ENCODE results near the gene FGF13. TPM values are rescaled to one million over a fixed set of nuclear protein-coding genes. Genes with fewer than 3 reads are reported as not detected.

FGF13 gene
- polyA plus RNA-seq, 1 donor (not counting 4 experiments of a cell fraction or from before 2014, with no cell fraction given): not detected

DNA sequence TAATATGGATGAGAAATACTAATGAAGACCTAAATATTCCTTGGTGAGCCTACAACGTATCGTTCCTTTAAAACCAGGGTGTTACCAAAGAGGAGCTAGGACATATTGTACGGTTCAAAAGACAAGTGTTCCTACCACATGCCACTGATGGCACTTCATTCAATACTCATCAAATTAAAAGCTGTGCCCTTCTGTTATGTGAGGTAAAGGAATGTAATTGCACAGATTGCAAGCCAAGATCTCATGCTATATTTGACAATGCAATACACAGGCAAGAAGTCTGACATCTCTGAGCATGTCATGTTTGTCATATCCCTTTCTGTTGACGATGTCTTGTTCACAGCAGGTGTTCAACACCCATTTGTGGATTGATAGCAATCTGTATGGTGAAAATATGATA lies 6.9 kb downstream of the FGF13 start:
- no peaks in the 10 kb centered on the region for H3K9me1 ChIP-seq (ENCODE audit: control insufficient read depth, extremely low read depth, insufficient read depth, low read length)
- FAIRE-seq: no peak
- H3K9me3 ChIP-seq (ENCODE audit: control insufficient read depth, low read depth, low read length): no peaks in the 10 kb centered on the region
- TF ChIP-seq, protein P1, sequence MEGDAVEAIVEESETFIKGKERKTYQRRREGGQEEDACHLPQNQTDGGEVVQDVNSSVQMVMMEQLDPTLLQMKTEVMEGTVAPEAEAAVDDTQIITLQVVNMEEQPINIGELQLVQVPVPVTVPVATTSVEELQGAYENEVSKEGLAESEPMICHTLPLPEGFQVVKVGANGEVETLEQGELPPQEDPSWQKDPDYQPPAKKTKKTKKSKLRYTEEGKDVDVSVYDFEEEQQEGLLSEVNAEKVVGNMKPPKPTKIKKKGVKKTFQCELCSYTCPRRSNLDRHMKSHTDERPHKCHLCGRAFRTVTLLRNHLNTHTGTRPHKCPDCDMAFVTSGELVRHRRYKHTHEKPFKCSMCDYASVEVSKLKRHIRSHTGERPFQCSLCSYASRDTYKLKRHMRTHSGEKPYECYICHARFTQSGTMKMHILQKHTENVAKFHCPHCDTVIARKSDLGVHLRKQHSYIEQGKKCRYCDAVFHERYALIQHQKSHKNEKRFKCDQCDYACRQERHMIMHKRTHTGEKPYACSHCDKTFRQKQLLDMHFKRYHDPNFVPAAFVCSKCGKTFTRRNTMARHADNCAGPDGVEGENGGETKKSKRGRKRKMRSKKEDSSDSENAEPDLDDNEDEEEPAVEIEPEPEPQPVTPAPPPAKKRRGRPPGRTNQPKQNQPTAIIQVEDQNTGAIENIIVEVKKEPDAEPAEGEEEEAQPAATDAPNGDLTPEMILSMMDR (optimal IDR thresholded peaks at IDR 0.05 in 1 of 3, IDR thresholded peaks at IDR 0.05 in 1 of 3, conservative IDR thresholded peaks at IDR 0.05 in 1 of 3; ENCODE audit: extremely low read depth in 1 of 3, insufficient read depth in 2 of 3, low read length in 3 of 3): no peak
- TF ChIP-seq EZH2 (IDR thresholded peaks at IDR 0.05; ENCODE audit: low read length): no peak
- dilution Hi-C loops (cut with MboI; ENCODE audit: extremely low pct_ligation_motif_present, low sequenced_read_pairs): no loop called here
- no peak overlapping the region for H2AFZ ChIP-seq (ENCODE audit: control insufficient read depth, low read length)
- H3K4me2 ChIP-seq (ENCODE audit: control insufficient read depth, extremely low read depth, insufficient read depth, low read depth, low read length): no peak overlapping the region
- H3K4me1 ChIP-seq (ENCODE audit: control insufficient read depth, extremely low read depth, insufficient read depth, low read length): no peaks in the 10 kb centered on the region
- no peak for DNase-seq (ENCODE audit: low read depth, low spot score)
- H4K20me1 ChIP-seq (ENCODE audit: control insufficient read depth, extremely low read depth, insufficient read depth, low read length): no peaks in the 10 kb centered on the region
- H3K27me3 ChIP-seq (ENCODE audit: control insufficient read depth, extremely low read depth, insufficient read depth, low read length): no peaks in the 10 kb centered on the region
- no peak overlapping the region for H3K9ac ChIP-seq (ENCODE audit: control insufficient read depth, extremely low read depth, insufficient read depth, low read length)
- no peak overlapping the region for H3K4me3 ChIP-seq (ENCODE audit: control insufficient read depth in 2 of 3, extremely low read depth in 1 of 3, insufficient read depth in 2 of 3, low read depth in 1 of 3, low read length in 3 of 3)
- no peaks in the 10 kb centered on the region for H3K79me2 ChIP-seq (ENCODE audit: control insufficient read depth, insufficient read depth, low read length)
- no peaks in the 10 kb centered on the region for H3K36me3 ChIP-seq (ENCODE audit: control insufficient read depth in 2 of 2, extremely low read depth in 1 of 2, insufficient read depth in 2 of 2, low read length in 2 of 2)
- no peak overlapping the region for H3K27ac ChIP-seq (ENCODE audit: control insufficient read depth, insufficient read depth, low read length)

DNA sequence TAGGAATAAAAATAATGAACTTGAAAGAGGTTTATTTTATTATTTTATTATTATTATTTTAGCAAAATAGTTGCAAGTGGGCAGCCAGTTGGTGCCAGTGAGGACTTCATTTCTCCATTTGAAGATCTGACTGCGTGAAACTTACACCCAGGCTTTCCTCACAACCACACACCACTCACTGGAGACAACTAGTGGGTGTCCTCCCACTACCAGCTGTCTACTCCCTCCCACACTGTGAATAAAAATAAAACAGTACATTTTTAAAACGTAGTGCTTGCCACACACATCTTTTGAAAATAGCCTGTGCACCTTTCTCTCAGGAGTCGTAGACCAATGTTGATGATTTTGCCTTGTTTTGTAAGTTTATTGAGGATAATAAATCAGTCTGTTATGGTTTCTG lies 7.4 kb downstream of the FGF13 start:
- Histone ChIP-seq H3K36me3 (ENCODE audit: control insufficient read depth in 2 of 2, extremely low read depth in 1 of 2, insufficient read depth in 2 of 2, low read length in 2 of 2) (no peaks in the 10 kb centered on the region), H3K4me3 (ENCODE audit: control insufficient read depth in 2 of 3, extremely low read depth in 1 of 3, insufficient read depth in 2 of 3, low read depth in 1 of 3, low read length in 3 of 3) (no peak overlapping the region), H3K79me2 (ENCODE audit: control insufficient read depth, insufficient read depth, low read length) (no peaks in the 10 kb centered on the region), H3K4me1 (ENCODE audit: control insufficient read depth, extremely low read depth, insufficient read depth, low read length) (no peaks in the 10 kb centered on the region), H3K27me3 (ENCODE audit: control insufficient read depth, extremely low read depth, insufficient read depth, low read length) (no peaks in the 10 kb centered on the region), H3K4me2 (ENCODE audit: control insufficient read depth, extremely low read depth, insufficient read depth, low read depth, low read length) (no peak overlapping the region), H2AFZ (ENCODE audit: control insufficient read depth, low read length) (no peak overlapping the region), H3K27ac (ENCODE audit: control insufficient read depth, insufficient read depth, low read length) (no peak overlapping the region), H4K20me1 (ENCODE audit: control insufficient read depth, extremely low read depth, insufficient read depth, low read length) (no peaks in the 10 kb centered on the region), H3K9me3 (ENCODE audit: control insufficient read depth, low read depth, low read length) (no peaks in the 10 kb centered on the region), H3K9ac (ENCODE audit: control insufficient read depth, extremely low read depth, insufficient read depth, low read length) (no peak overlapping the region), H3K9me1 (ENCODE audit: control insufficient read depth, extremely low read depth, insufficient read depth, low read length) (no peaks in the 10 kb centered on the region)
- TF ChIP-seq, protein P1 (optimal IDR thresholded peaks at IDR 0.05 in 1 of 3, IDR thresholded peaks at IDR 0.05 in 1 of 3, conservative IDR thresholded peaks at IDR 0.05 in 1 of 3; ENCODE audit: extremely low read depth in 1 of 3, insufficient read depth in 2 of 3, low read length in 3 of 3): no peak
- TF ChIP-seq EZH2 (IDR thresholded peaks at IDR 0.05; ENCODE audit: low read length): no peak
- FAIRE-seq: no peak
- DNase-seq (ENCODE audit: low read depth, low spot score): no peak
- dilution Hi-C loops (cut with MboI; ENCODE audit: extremely low pct_ligation_motif_present, low sequenced_read_pairs): no loop called here

Measured in keratinocyte (primary cell).